Endothelial cell of umbilical vein (primary cell): ENCODE data around the gene DOCK4. TPM values are rescaled to one million over a fixed set of nuclear protein-coding genes. Genes with fewer than 3 reads are reported as not detected.

Experiments used
- BruUV-seq: library from RNA; stranded (reverse); fragments of 400-500 nt; replicated peaks from 2 replicates; lab custom pipeline; 2021; lab: Mats Ljungman, UMichigan
- CTCF ChIA-PET: fragments of 300-600, 350-600 bp; sonication (Branson Sonifier 250); formaldehyde crosslinking; loops from one replicate; lab custom pipeline; 2021; ENCODE audit warnings: antibody characterized with exemption, inconsistent platforms; lab: Charles Lee
- POLR2A ChIA-PET: fragments of 300-600, 350-600 bp; sonication (Branson Sonifier 250); formaldehyde crosslinking; loops from one replicate; lab custom pipeline; 2021; ENCODE audit warnings: antibody characterized with exemption, inconsistent platforms; lab: Charles Lee
- DNase-seq: peaks from one replicate; pipeline ENCODE4 v3.0.0-alpha.2; 2011; ENCODE audit warnings: low read depth, low spot score
- FAIRE-seq: peaks from 2 replicates; lab custom pipeline; 2011; peaks lifted over from hg19 to GRCh38; lab: Jason Lieb, UNC
- H2AFZ ChIP-seq: 2 replicates; pipeline ENCODE4 v1.6.0; 2012; ENCODE audit warnings: low read depth, low read length, control low read depth, inconsistent platforms
- H3K27ac ChIP-seq: 2 replicates; pipeline ENCODE4 v1.5.1; 2011; ENCODE audit warnings: low read depth, mild to moderate bottlenecking, control low read depth, low read length, moderate library complexity; ENCODE audit not compliant: insufficient read depth
- H3K27me3 ChIP-seq, 2 experiments: 2 replicates each; pipeline versions ENCODE4 v1.6.0 to v1.6.1; 2011; ENCODE audit warnings: low read length in 2 of 2, mixed read lengths in 1 of 2; ENCODE audit not compliant: control insufficient read depth in 2 of 2, insufficient read depth in 2 of 2
- H3K36me3 ChIP-seq, 2 experiments: 2 replicates in 1 of 2; 3 replicates in 1 of 2; pipeline ENCODE4 v1.5.1; 2011; ENCODE audit warnings: low read length in 2 of 2, mild to moderate bottlenecking in 1 of 2, moderate library complexity in 1 of 2; ENCODE audit not compliant: control insufficient read depth in 2 of 2, insufficient read depth in 2 of 2; ENCODE audit errors: extremely low read depth in 1 of 2
- H3K4me1 ChIP-seq: 3 replicates; pipeline ENCODE4 v1.5.1; 2011; ENCODE audit warnings: mild to moderate bottlenecking, low read length; ENCODE audit not compliant: control insufficient read depth, insufficient read depth; ENCODE audit errors: extremely low read depth
- H3K4me2 ChIP-seq: 2 replicates; pipeline ENCODE4 v1.6.1; 2011; ENCODE audit warnings: low read length, control low read depth, mixed read lengths; ENCODE audit not compliant: insufficient read depth
- H3K4me3 ChIP-seq, 3 experiments: fragments of 200-600 bp in 1 of 3; sonication (generic), shearing (Covaris generic) in 1 of 3; replicated peaks in 1 of 3; 2 replicates each; pipeline ENCODE4 v1.5.1; 2011 to 2016; ENCODE audit warnings: control low read depth in 3 of 3, low read length in 3 of 3, mild to moderate bottlenecking in 2 of 3, inconsistent platforms in 1 of 3, low read depth in 1 of 3, moderate library complexity in 1 of 3; ENCODE audit not compliant: insufficient read depth in 1 of 3
- H3K79me2 ChIP-seq: 2 replicates; pipeline ENCODE4 v1.6.0; 2012; ENCODE audit warnings: low read length, inconsistent platforms; ENCODE audit not compliant: control insufficient read depth, insufficient read depth
- H3K9ac ChIP-seq: replicated peaks from 2 replicates; pipeline ENCODE3; 2011; ENCODE audit warnings: low read length, control low read depth; ENCODE audit not compliant: insufficient read depth; ENCODE audit errors: extremely low read depth
- H3K9me1 ChIP-seq: replicated peaks from 3 replicates; pipeline ENCODE4 v1.6.0; 2011; ENCODE audit warnings: mild to moderate bottlenecking, low read length; ENCODE audit not compliant: control insufficient read depth, insufficient read depth; ENCODE audit errors: extremely low read depth
- H3K9me3 ChIP-seq: replicated peaks from 2 replicates; pipeline ENCODE4 v1.5.1; 2012; ENCODE audit warnings: low read length, inconsistent platforms; ENCODE audit not compliant: control insufficient read depth, insufficient read depth
- H4K20me1 ChIP-seq: replicated peaks from 2 replicates; pipeline ENCODE3; 2011; ENCODE audit warnings: mild to moderate bottlenecking, low read length; ENCODE audit not compliant: control insufficient read depth, insufficient read depth; ENCODE audit errors: extremely low read depth
- EZH2 ChIP-seq: IDR thresholded peaks from 2 replicates; pipeline ENCODE4 v1.6.1; 2012; ENCODE audit warnings: borderline replicate concordance, low read depth, mild to moderate bottlenecking, moderate library complexity, low read length, inconsistent platforms; ENCODE audit not compliant: severe bottlenecking
- FOS ChIP-seq: IDR thresholded peaks from 2 replicates; pipeline ENCODE4 v1.6.1; 2011; ENCODE audit warnings: mild to moderate bottlenecking, low read length, moderate library complexity, borderline replicate concordance; ENCODE audit not compliant: insufficient read depth
- GATA2 ChIP-seq: IDR thresholded peaks from 2 replicates; pipeline ENCODE4 v1.7.0; 2011; ENCODE audit warnings: low read depth, mild to moderate bottlenecking, moderate library complexity, mixed read lengths, low read length; ENCODE audit not compliant: insufficient read length, insufficient read depth
- JUN ChIP-seq: IDR thresholded peaks from 2 replicates; pipeline ENCODE4 v1.6.1; 2011; ENCODE audit warnings: borderline replicate concordance, low read depth; ENCODE audit not compliant: insufficient read length, insufficient read depth
- MAX ChIP-seq: IDR thresholded peaks from 2 replicates; pipeline ENCODE4 v1.6.1; 2011; ENCODE audit not compliant: insufficient read depth, insufficient read length
- MYC ChIP-seq: IDR thresholded peaks from one replicate; pipeline ENCODE4 v1.6.1; 2011; ENCODE audit warnings: mild to moderate bottlenecking, low read depth, low read length
- POLR2A ChIP-seq: IDR thresholded peaks from 2 replicates; pipeline ENCODE4 v1.6.1; 2012; ENCODE audit warnings: low read depth, mild to moderate bottlenecking, control low read depth, low read length
- POLR2AphosphoS5 ChIP-seq: IDR thresholded peaks from 2 replicates; pipeline ENCODE4 v1.6.1; 2012; ENCODE audit warnings: low read depth, mild to moderate bottlenecking, control low read depth, low read length, moderate library complexity; ENCODE audit not compliant: insufficient read depth
- dilution Hi-C: fragments of 300-500 bp; cut with MboI; formaldehyde crosslinking; loops from one replicate; pipeline ENCODE4 v1.15.0; 2019; ENCODE audit warnings: low sequenced_read_pairs; ENCODE audit not compliant: extremely low pct_ligation_motif_present
- intact Hi-C: fragments of 100-400 bp; cut with micrococcal nuclease; formaldehyde crosslinking; loops from one replicate; pipeline ENCODE4 v1.10.0; 2022
- polyA plus RNA-seq, 4 experiments: library from polyadenylated mRNA; depleted of rRNA in 3 of 4; stranded (reverse) in 3 of 4; unstranded in 1 of 4; fragments of >200 nt; gene quantifications; 2 replicates each; pipeline versions ENCODE4 v1.2.1 to v1.2.3, GENCODE V29; 2011 to 2012; ENCODE audit warnings: missing spikeins in 1 of 4
- total RNA-seq: library from RNA; stranded (reverse); gene quantifications from 2 replicates; pipeline ENCODE4 v1.2.3, GENCODE V29; 2021
- TF ChIP-seq, protein P1 (sequence below), 2 donors: IDR thresholded peaks; 1 replicate in 1 of 2; 2 replicates in 1 of 2; pipeline ENCODE4 v1.5.1; 2011; ENCODE audit warnings: low read length in 2 of 2, mild to moderate bottlenecking in 2 of 2, moderate library complexity in 2 of 2, control low read depth in 1 of 2, inconsistent platforms in 1 of 2, low read depth in 1 of 2; ENCODE audit not compliant: insufficient read depth in 1 of 2; ENCODE audit errors: extremely low read depth in 1 of 2

DOCK4 gene
- total and polyA plus RNA-seq, 2 donors (not counting 3 experiments of a cell fraction or from before 2014, with no cell fraction given): 47.4 to 164 TPM

GRCh38 chr7:112103246-112103645 lies 103.0 kb downstream of the DOCK4 start:
- Histone ChIP-seq H3K79me2 (peaks cover 95% of the 10 kb centered on the region), H4K20me1 (peaks cover 9% of the 10 kb centered on the region), H3K9ac (no peak overlapping the region), H2AFZ (no peak overlapping the region), H3K9me1 (no peaks in the 10 kb centered on the region), H3K27me3 (no peaks in the 10 kb centered on the region), H3K27ac (peak overlapping the region; percentile 29), H3K4me1 (peaks cover 22% of the 10 kb centered on the region), H3K9me3 (no peaks in the 10 kb centered on the region), H3K4me2 (peak overlapping the region; percentile 24), H3K4me3 (no peak overlapping the region), H3K36me3 (no peaks in the 10 kb centered on the region)
- TF ChIP-seq GATA2 (no peak), POLR2AphosphoS5 (no peak), FOS (no peak), EZH2 (no peak), JUN (no peak), MAX (no peak), MYC (no peak), POLR2A (no peak)
- TF ChIP-seq, protein P1, sequence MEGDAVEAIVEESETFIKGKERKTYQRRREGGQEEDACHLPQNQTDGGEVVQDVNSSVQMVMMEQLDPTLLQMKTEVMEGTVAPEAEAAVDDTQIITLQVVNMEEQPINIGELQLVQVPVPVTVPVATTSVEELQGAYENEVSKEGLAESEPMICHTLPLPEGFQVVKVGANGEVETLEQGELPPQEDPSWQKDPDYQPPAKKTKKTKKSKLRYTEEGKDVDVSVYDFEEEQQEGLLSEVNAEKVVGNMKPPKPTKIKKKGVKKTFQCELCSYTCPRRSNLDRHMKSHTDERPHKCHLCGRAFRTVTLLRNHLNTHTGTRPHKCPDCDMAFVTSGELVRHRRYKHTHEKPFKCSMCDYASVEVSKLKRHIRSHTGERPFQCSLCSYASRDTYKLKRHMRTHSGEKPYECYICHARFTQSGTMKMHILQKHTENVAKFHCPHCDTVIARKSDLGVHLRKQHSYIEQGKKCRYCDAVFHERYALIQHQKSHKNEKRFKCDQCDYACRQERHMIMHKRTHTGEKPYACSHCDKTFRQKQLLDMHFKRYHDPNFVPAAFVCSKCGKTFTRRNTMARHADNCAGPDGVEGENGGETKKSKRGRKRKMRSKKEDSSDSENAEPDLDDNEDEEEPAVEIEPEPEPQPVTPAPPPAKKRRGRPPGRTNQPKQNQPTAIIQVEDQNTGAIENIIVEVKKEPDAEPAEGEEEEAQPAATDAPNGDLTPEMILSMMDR (IDR thresholded peaks at IDR 0.05; ENCODE audit: extremely low read depth in 1 of 2, insufficient read depth in 1 of 2, low read depth in 1 of 2, low read length in 2 of 2): no peak
- dilution Hi-C loops (no loop called here), intact Hi-C loops (no loop called here)
- ChIA-PET CTCF (interaction anchor here (1.4 kb wide), 1 partner anchor 10 kb away, joined by 3 read pairs; no protein-coding TSS in a partner anchor), POLR2A (no interaction called here)
- peak; percentile 86 for FAIRE-seq
- peak; percentile 74 for DNase-seq
- no TSS peak for BruUV-seq
